Activated CD8-positive, alpha-beta memory T cell treated with anti-CD3 and anti-CD28 coated beads, Interleukin-2, amount 10 ng/mL, durations not matched to agents 7 days and 5 days (primary cell): ENCODE data around the gene CHCHD10. TPM values are rescaled to one million over a fixed set of nuclear protein-coding genes. Genes with fewer than 3 reads are reported as not detected.
A peak's percentile ranks its signal among the peaks of the same experiment; 100 is the strongest.

Experiments
- ATAC-seq: fragments of 150-1000 bp; cut with Tn5 transposase; one replicate; pipeline ENCODE4 v1.10.0; 2021; ENCODE audit warnings: moderate library complexity
- CTCF ChIA-PET: fragments of 350-600 bp; sonication (Branson Sonifier 250); formaldehyde crosslinking; loops from one replicate; lab custom pipeline; 2021; ENCODE audit warnings: antibody characterized with exemption; lab: Charles Lee
- DNase-seq: peaks from one replicate; pipeline ENCODE4 v3.0.0-alpha.2; 2020
- H3K27ac Mint-ChIP-seq: one replicate; pipeline ENCODE4 v1.8.0; 2021; ENCODE audit warnings: mild to moderate bottlenecking, mixed read lengths
- H3K27me3 Mint-ChIP-seq: one replicate; pipeline ENCODE4 v1.8.0; 2021; ENCODE audit warnings: mixed read lengths
- H3K36me3 Mint-ChIP-seq: one replicate; pipeline ENCODE4 v1.8.0; 2021; ENCODE audit warnings: mild to moderate bottlenecking, mixed read lengths
- H3K4me1 Mint-ChIP-seq: one replicate; pipeline ENCODE4 v1.8.0; 2021; ENCODE audit warnings: mixed read lengths
- H3K4me3 Mint-ChIP-seq: one replicate; pipeline ENCODE4 v1.8.0; 2021; ENCODE audit warnings: mild to moderate bottlenecking, moderate library complexity, mixed read lengths
- H3K9me3 Mint-ChIP-seq: one replicate; pipeline ENCODE4 v1.8.0; 2022; ENCODE audit warnings: low read depth, mixed read lengths
- total RNA-seq, 2 experiments: library from RNA; stranded (reverse); gene quantifications; one replicate each; pipeline ENCODE4 v1.2.3, GENCODE V29; 2021

The CHCHD10 gene
- total RNA-seq, 2 experiments from 2014 or later: 155 to 159 TPM

- Mint-ChIP-seq H3K9me3 (no peaks in the 10 kb centered on the region), H3K27me3 (no peaks in the 10 kb centered on the region), H3K27ac (no peak overlapping the region), H3K4me1 (peaks cover 11% of the 10 kb centered on the region), H3K4me3 (no peak overlapping the region), H3K36me3 (peaks cover 47% of the 10 kb centered on the region)
- ATAC-seq (no peak), DNase-seq (no peak)
- CTCF ChIA-PET: no interaction called here
These were observed 28.7 kb upstream of the CHCHD10 start for GRCh38 chr22:23796461-23796860.

- Mint-ChIP-seq H3K9me3 (no peaks in the 10 kb centered on the region), H3K27me3 (no peaks in the 10 kb centered on the region), H3K4me3 (no peak overlapping the region), H3K4me1 (peaks cover 25% of the 10 kb centered on the region), H3K27ac (no peak overlapping the region), H3K36me3 (peaks cover 36% of the 10 kb centered on the region)
- CTCF ChIA-PET: no interaction called here
- DNase-seq (no peak), ATAC-seq (no peak)
These were observed 25.6 kb upstream of the CHCHD10 start for GRCh38 chr22:23793326-23793725.

- Mint-ChIP-seq H3K27ac (peak overlapping the region; percentile 21), H3K4me3 (no peak overlapping the region), H3K36me3 (peaks cover 33% of the 10 kb centered on the region), H3K4me1 (peaks cover 33% of the 10 kb centered on the region), H3K27me3 (no peaks in the 10 kb centered on the region), H3K9me3 (no peaks in the 10 kb centered on the region)
- ATAC-seq (no peak), DNase-seq (no peak)
- CTCF ChIA-PET: interaction anchor here (1.3 kb wide), 1 partner anchor 57 kb away, joined by 5 read pairs; no protein-coding TSS in a partner anchor
These were observed 24.2 kb upstream of the CHCHD10 start for GRCh38 chr22:23791738-23792645.

GRCh38 chr22:23790819-23791737, 23.3 kb upstream of the CHCHD10 start:
- DNase-seq (no peak), ATAC-seq (no peak)
- CTCF ChIA-PET: no interaction called here
- Mint-ChIP-seq H3K36me3 (peaks cover 26% of the 10 kb centered on the region), H3K4me1 (peaks cover 40% of the 10 kb centered on the region), H3K9me3 (no peaks in the 10 kb centered on the region), H3K4me3 (no peak overlapping the region), H3K27ac (no peak overlapping the region), H3K27me3 (no peaks in the 10 kb centered on the region)

- DNase-seq (no peak), ATAC-seq (no peak)
- Mint-ChIP-seq H3K36me3 (peaks cover 19% of the 10 kb centered on the region), H3K4me3 (no peak overlapping the region), H3K4me1 (peaks cover 42% of the 10 kb centered on the region), H3K27ac (no peak overlapping the region), H3K9me3 (no peaks in the 10 kb centered on the region), H3K27me3 (no peaks in the 10 kb centered on the region)
- CTCF ChIA-PET: interaction anchor here (0.7 to 2.7 kb wide), 6 partner anchors 18 to 104 kb away, joined by 3 to 7 read pairs (median 4); no protein-coding TSS in a partner anchor
These were observed 21.9 kb upstream of the CHCHD10 start for GRCh38 chr22:23789638-23790037.

- no peak overlapping the region for H3K27ac Mint-ChIP-seq
- H3K9me3 Mint-ChIP-seq: no peaks in the 10 kb centered on the region
- H3K27me3 Mint-ChIP-seq: no peaks in the 10 kb centered on the region
- H3K36me3 Mint-ChIP-seq: peaks cover 15% of the 10 kb centered on the region
- no peak overlapping the region for H3K4me3 Mint-ChIP-seq
- ATAC-seq (no peak), DNase-seq (no peak)
- peaks cover 48% of the 10 kb centered on the region for H3K4me1 Mint-ChIP-seq
- CTCF ChIA-PET: interaction anchor here (1.0 to 2.7 kb wide), 5 partner anchors 18 to 104 kb away, joined by 3 to 7 read pairs (median 5); no protein-coding TSS in a partner anchor
These were observed 21.3 kb upstream of the CHCHD10 start for GRCh38 chr22:23789121-23789520.

GRCh38 chr22:23787910-23788309, 20.1 kb upstream of the CHCHD10 start:
- CTCF ChIA-PET: interaction anchor here (0.7 to 2.7 kb wide), 7 partner anchors 14 to 61 kb away, joined by 3 to 7 read pairs (median 5); partner anchors contain the start of gene CHCHD10
- H3K27me3 Mint-ChIP-seq: no peaks in the 10 kb centered on the region
- H3K4me1 Mint-ChIP-seq: peaks cover 54% of the 10 kb centered on the region
- H3K36me3 Mint-ChIP-seq: peaks cover 8% of the 10 kb centered on the region
- H3K4me3 Mint-ChIP-seq: peak overlapping the region; percentile 94
- H3K27ac Mint-ChIP-seq: peak overlapping the region; percentile 82
- no peaks in the 10 kb centered on the region for H3K9me3 Mint-ChIP-seq
- DNase-seq (no peak), ATAC-seq (no peak)

- Mint-ChIP-seq H3K9me3 (no peaks in the 10 kb centered on the region), H3K4me3 (peak overlapping the region; percentile 94), H3K36me3 (peaks cover 8% of the 10 kb centered on the region), H3K27me3 (no peaks in the 10 kb centered on the region), H3K27ac (peak overlapping the region; percentile 82), H3K4me1 (peaks cover 52% of the 10 kb centered on the region)
- DNase-seq (no peak), ATAC-seq (peak; percentile 22)
- CTCF ChIA-PET: interaction anchor here (0.7 to 2.7 kb wide), 8 partner anchors 13 to 62 kb away, joined by 3 to 9 read pairs (median 6); partner anchors contain the start of gene CHCHD10
These were observed 19.8 kb upstream of the CHCHD10 start for GRCh38 chr22:23787600-23787896.

GRCh38 chr22:23786752-23787599, 19.2 kb upstream of the CHCHD10 start, which contains the start of gene SMARCB1:
Gene SMARCB1, plus strand, starts transcription at chr22:23786966. Its CDS starts 204 bp downstream, at chr22:23787170.
- peaks cover 6% of the 10 kb centered on the region for H3K36me3 Mint-ChIP-seq
- no peaks in the 10 kb centered on the region for H3K9me3 Mint-ChIP-seq
- peaks cover 47% of the 10 kb centered on the region for H3K4me1 Mint-ChIP-seq
- DNase-seq (peak; percentile 91), ATAC-seq (peak; percentile 87)
- H3K27ac Mint-ChIP-seq: peak within 1 kb of the TSS; percentile 87
- no peaks in the 10 kb centered on the region for H3K27me3 Mint-ChIP-seq
- CTCF ChIA-PET: interaction anchor here (1.2 to 2.4 kb wide), 4 partner anchors 16 to 70 kb away, joined by 3 to 9 read pairs (median 6); partner anchors contain the start of genes CHCHD10 and SLC2A11
- H3K4me3 Mint-ChIP-seq: peak within 1 kb of the TSS; percentile 94

- Mint-ChIP-seq H3K4me3 (peak overlapping the region; percentile 94), H3K27ac (peak overlapping the region; percentile 87), H3K36me3 (peaks cover 3% of the 10 kb centered on the region), H3K27me3 (no peaks in the 10 kb centered on the region), H3K9me3 (no peaks in the 10 kb centered on the region), H3K4me1 (peaks cover 44% of the 10 kb centered on the region)
- ATAC-seq (no peak), DNase-seq (no peak)
- CTCF ChIA-PET: interaction anchor here (0.6 to 2.4 kb wide), 3 partner anchors 19 to 71 kb away, joined by 3 to 9 read pairs (median 3); partner anchors contain the start of genes CHCHD10 and SLC2A11
These were observed 18.5 kb upstream of the CHCHD10 start for GRCh38 chr22:23786261-23786710.

- H3K27me3 Mint-ChIP-seq: no peaks in the 10 kb centered on the region
- CTCF ChIA-PET: interaction anchor here (0.9 to 1.0 kb wide), 2 partner anchors 13 to 65 kb away, joined by 3 read pairs; no protein-coding TSS in a partner anchor
- H3K36me3 Mint-ChIP-seq: peaks cover 3% of the 10 kb centered on the region
- DNase-seq: peak; percentile 61
- H3K27ac Mint-ChIP-seq: peak overlapping the region; percentile 82
- no peak for ATAC-seq
- no peaks in the 10 kb centered on the region for H3K9me3 Mint-ChIP-seq
- H3K4me1 Mint-ChIP-seq: peaks cover 36% of the 10 kb centered on the region
- no peak overlapping the region for H3K4me3 Mint-ChIP-seq
These were observed 16.5 kb upstream of the CHCHD10 start for GRCh38 chr22:23784215-23784732.
